ENCODE results near the gene RIPOR3.

RIPOR3 gene

GRCh38 chr20:50568549-50568942 lies 122.8 kb downstream of the RIPOR3 start:
- no peak for DNase-seq

- DNase-seq = no peak
Observed at GRCh38 chr20:50567860-50568548, 123.3 kb downstream of the RIPOR3 start.

GRCh38 chr20:50565871-50566270 lies 125.5 kb downstream of the RIPOR3 start:
- no peak for DNase-seq

- DNase-seq = no peak
Observed at GRCh38 chr20:50565383-50565782, 126.0 kb downstream of the RIPOR3 start.

- DNase-seq = no peak
Observed at GRCh38 chr20:50563133-50563944, 128.0 kb downstream of the RIPOR3 start.

- DNase-seq = no peak
Observed at GRCh38 chr20:50562262-50562701, 129.1 kb downstream of the RIPOR3 start.

- peak; percentile 73 to 78 for DNase-seq
Observed at GRCh38 chr20:50561379-50562078, 129.8 kb downstream of the RIPOR3 start.

GRCh38 chr20:50560867-50561266 lies 130.5 kb downstream of the RIPOR3 start:
- DNase-seq = no peak

- no peak for DNase-seq
Observed at GRCh38 chr20:50559856-50560638, 131.3 kb downstream of the RIPOR3 start.

- DNase-seq = no peak
Observed at GRCh38 chr20:50559149-50559548, 132.2 kb downstream of the RIPOR3 start.

GRCh38 chr20:50558483-50558925 lies 132.8 kb downstream of the RIPOR3 start:
- DNase-seq = no peak

- DNase-seq = no peak
Observed at GRCh38 chr20:50557549-50558134, 133.7 kb downstream of the RIPOR3 start.

- DNase-seq = no peak
Observed at GRCh38 chr20:50555662-50556061, 135.7 kb downstream of the RIPOR3 start.

- no peak for DNase-seq
Observed at GRCh38 chr20:50554694-50555579, 136.4 kb downstream of the RIPOR3 start.

GRCh38 chr20:50552979-50553378 lies 138.4 kb downstream of the RIPOR3 start:
- DNase-seq = no peak

- no peak for DNase-seq
Observed at GRCh38 chr20:50551288-50551687, 140.1 kb downstream of the RIPOR3 start.

GRCh38 chr20:50550531-50550930 lies 140.8 kb downstream of the RIPOR3 start:
- DNase-seq = no peak

GRCh38 chr20:50548396-50548795 lies 142.9 kb downstream of the RIPOR3 start:
- DNase-seq = no peak

GRCh38 chr20:50547964-50548363 lies 143.4 kb downstream of the RIPOR3 start:
- DNase-seq = no peak

GRCh38 chr20:50546729-50547314 lies 144.5 kb downstream of the RIPOR3 start:
- DNase-seq = no peak

- no peak for DNase-seq
Observed at GRCh38 chr20:50545126-50545525, 146.2 kb downstream of the RIPOR3 start.

Measured in activated CD4-positive, alpha-beta T cell treated with anti-CD3 and anti-CD28 coated beads for 4 hours (primary cell).